B cell (primary cell): Measurements from ENCODE around the gene HPGD. TPM values are rescaled to one million over a fixed set of nuclear protein-coding genes. Genes with fewer than 3 reads are reported as not detected.

Experiments
- ATAC-seq: fragments of 200-7000 bp; cut with Tn5 transposase; one replicate; pipeline ENCODE4 v1.10.0; 2021; ENCODE audit warnings: low read depth, mild to moderate bottlenecking, moderate number of reproducible peaks, moderate library complexity
- CTCF ChIA-PET: fragments of 350-600 bp; sonication (Branson Sonifier 250); formaldehyde crosslinking; loops from one replicate; lab custom pipeline; 2021; ENCODE audit warnings: antibody characterized with exemption, inconsistent platforms; lab: Charles Lee
- POLR2A ChIA-PET: fragments of 350-600 bp; sonication (Branson Sonifier 250); formaldehyde crosslinking; loops from one replicate; lab custom pipeline; 2021; ENCODE audit warnings: antibody characterized with exemption; lab: Charles Lee
- DNase-seq: peaks from one replicate; pipeline ENCODE4 v3.0.0; 2013
- H2AFZ ChIP-seq: 2 replicates; pipeline ENCODE4 v1.6.1; 2012; ENCODE audit warnings: mild to moderate bottlenecking, low read depth, low read length; ENCODE audit not compliant: insufficient read depth, poor library complexity, severe bottlenecking
- H3K27ac ChIP-seq, 2 donors: 1 replicate in 1 of 2; 2 replicates in 1 of 2; pipeline ENCODE4 v1.5.1; 2012 to 2013; ENCODE audit warnings: low read length in 2 of 2, mild to moderate bottlenecking in 2 of 2, moderate library complexity in 1 of 2
- H3K27me3 ChIP-seq, 4 experiments: fragments of 200-600 bp in 1 of 4; sonication (generic) in 1 of 4; replicated peaks in 1 of 4; 1 replicate in 2 of 4; 2 replicates in 2 of 4; pipeline versions ENCODE4 v1.6.1 to v1.7.0; 2013 to 2016; ENCODE audit warnings: low read length in 3 of 4, mild to moderate bottlenecking in 2 of 4, mixed read lengths in 1 of 4, moderate library complexity in 1 of 4; ENCODE audit not compliant: insufficient read depth in 4 of 4, control insufficient read depth in 3 of 4; ENCODE audit errors: control extremely low read depth in 1 of 4
- H3K36me3 ChIP-seq, 2 experiments: replicated peaks in 1 of 2; 1 replicate in 1 of 2; 2 replicates in 1 of 2; pipeline versions ENCODE4 v1.6.1 to v1.7.1; 2013; ENCODE audit warnings: low read length in 1 of 2; ENCODE audit not compliant: insufficient read depth in 2 of 2, control insufficient read depth in 1 of 2; ENCODE audit errors: control extremely low read depth in 1 of 2, extremely low read depth in 1 of 2
- H3K4me1 ChIP-seq, 2 donors: fragments of 200-600 bp in 1 of 2; sonication (generic) in 1 of 2; 1 replicate in 1 of 2; 2 replicates in 1 of 2; pipeline versions ENCODE4 v1.5.1 to v1.6.1; 2013 to 2017; ENCODE audit warnings: low read length in 2 of 2; ENCODE audit not compliant: control insufficient read depth in 2 of 2, insufficient read depth in 2 of 2
- H3K4me2 ChIP-seq: replicated peaks from 2 replicates; pipeline ENCODE3; 2012; ENCODE audit warnings: mild to moderate bottlenecking, low read depth, low read length; ENCODE audit not compliant: poor library complexity, severe bottlenecking
- H3K4me3 ChIP-seq, 5 experiments: fragments of 200-600 bp in 1 of 5; sonication (generic) in 1 of 5; 1 replicate in 3 of 5; 2 replicates in 2 of 5; pipeline versions ENCODE4 v1.5.1 to v1.7.0; 2011 to 2016; ENCODE audit warnings: low read length in 4 of 5, mild to moderate bottlenecking in 4 of 5, low read depth in 2 of 5, control low read depth in 1 of 5, moderate library complexity in 1 of 5; ENCODE audit not compliant: insufficient read depth in 1 of 5; ENCODE audit errors: control extremely low read depth in 1 of 5, extremely low read depth in 1 of 5
- H3K79me2 ChIP-seq: fragments of 200-600 bp; sonication (generic); one replicate; pipeline ENCODE4 v1.6.0; 2016; ENCODE audit warnings: low read length; ENCODE audit not compliant: control insufficient read depth, insufficient read depth
- H3K9ac ChIP-seq: fragments of 200-600 bp; sonication (generic); 2 replicates; pipeline ENCODE4 v1.6.1; 2017; ENCODE audit warnings: mild to moderate bottlenecking, low read length, moderate library complexity
- H3K9me3 ChIP-seq, 3 donors: one replicate each; pipeline versions ENCODE4 v1.6.1 to v1.7.1; 2013; ENCODE audit warnings: low read length in 2 of 3; ENCODE audit not compliant: control insufficient read depth in 2 of 3, insufficient read depth in 1 of 3; ENCODE audit errors: control extremely low read depth in 1 of 3
- H4K20me1 ChIP-seq: 2 replicates; pipeline ENCODE4 v1.6.0; 2012; ENCODE audit warnings: mild to moderate bottlenecking, low read length; ENCODE audit not compliant: insufficient read depth, control insufficient read depth, poor library complexity, severe bottlenecking
- H3K27ac Mint-ChIP-seq: one replicate; pipeline ENCODE4 v1.8.0; 2021; ENCODE audit warnings: mixed read lengths
- H3K27me3 Mint-ChIP-seq: one replicate; pipeline ENCODE4 v1.8.0; 2021; ENCODE audit warnings: mixed read lengths
- H3K4me1 Mint-ChIP-seq: one replicate; pipeline ENCODE4 v1.8.0; 2021; ENCODE audit warnings: mixed read lengths
- H3K4me3 Mint-ChIP-seq: one replicate; pipeline ENCODE4 v1.8.0; 2021; ENCODE audit warnings: mixed read lengths
- H3K9me3 Mint-ChIP-seq: one replicate; pipeline ENCODE4 v1.8.0; 2022; ENCODE audit warnings: mixed read lengths; ENCODE audit not compliant: insufficient read depth
- EZH2 ChIP-seq: IDR thresholded peaks from 2 replicates; pipeline ENCODE4 v1.6.1; 2012; ENCODE audit warnings: borderline replicate concordance, low read depth, mild to moderate bottlenecking, moderate library complexity, low read length; ENCODE audit not compliant: insufficient read depth, poor library complexity, severe bottlenecking
- WGBS: methylation state at CpG from one replicate; pipeline ENCODE4 v1.1.5; 2013; ENCODE audit warnings: missing lambda C conversion rate; ENCODE audit not compliant: insufficient coverage; 5-methylcytosine and 5-hydroxymethylcytosine counted together
- intact Hi-C: fragments of 100-400 bp; cut with micrococcal nuclease; formaldehyde crosslinking; loops from one replicate; pipeline ENCODE4 v1.10.0; 2022
- polyA plus RNA-seq: library from polyadenylated mRNA; depleted of rRNA; stranded (reverse); fragments of >200 nt; gene quantifications from 2 replicates; pipeline ENCODE4 v1.2.3, GENCODE V29; 2012
- total RNA-seq, 2 donors: library from RNA; stranded (reverse); fragments of 120-200 nt in 1 of 2; gene quantifications; 1 replicate in 1 of 2; 2 replicates in 1 of 2; pipeline versions ENCODE4 v1.2.3 to v1.2.4, GENCODE V29; 2013 to 2022
- TF ChIP-seq, protein P1 (sequence below): fragments of 200-600 bp; IDR thresholded peaks from one replicate; pipeline ENCODE4 v1.8.0; 2022; ENCODE audit warnings: antibody characterized with exemption, mild to moderate bottlenecking

Gene HPGD
- total and polyA plus RNA-seq, 2 donors (not counting 1 experiment from before 2014, with no cell fraction given): 0.67 TPM; not detected in 1

DNA sequence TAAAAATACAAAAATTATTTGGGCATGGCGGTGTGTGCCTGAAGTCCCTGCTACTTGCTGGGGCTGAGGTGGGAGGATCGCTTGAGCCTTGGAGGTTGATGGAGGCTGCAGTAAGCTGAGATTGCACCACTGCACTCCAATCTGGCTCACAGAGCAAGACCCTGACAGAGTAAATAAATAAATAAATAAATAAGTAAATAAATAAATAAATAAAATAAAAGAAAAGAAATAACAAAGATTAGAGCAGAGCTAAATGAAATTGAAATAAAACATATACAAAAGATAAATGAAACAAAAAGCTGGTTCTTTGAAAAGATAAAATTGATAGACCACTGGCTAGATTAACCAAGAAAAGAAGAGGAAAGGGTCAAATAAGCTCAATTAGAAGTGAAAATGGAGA, 43.1 kb downstream of the HPGD start:
- H3K27ac Mint-ChIP-seq: no peak overlapping the region
- ChIA-PET POLR2A (no interaction called here), CTCF (no interaction called here)
- no peaks in the 10 kb centered on the region for H3K9me3 Mint-ChIP-seq
- Histone ChIP-seq H3K4me3 (no peak overlapping the region), H3K27me3 (no peaks in the 10 kb centered on the region), H3K4me1 (no peaks in the 10 kb centered on the region), H4K20me1 (no peaks in the 10 kb centered on the region), H2AFZ (no peak overlapping the region), H3K27ac (no peak overlapping the region), H3K36me3 (no peaks in the 10 kb centered on the region), H3K9ac (no peak overlapping the region), H3K4me2 (no peak overlapping the region), H3K9me3 (peaks cover 0 to 2% (median 0%) of the 10 kb centered on the region in 3 donors), H3K79me2 (no peaks in the 10 kb centered on the region)
- no CpG with 5 or more reads among the region's 2 CpGs for WGBS
- no peaks in the 10 kb centered on the region for H3K27me3 Mint-ChIP-seq
- ATAC-seq: no peak
- H3K4me3 Mint-ChIP-seq: no peak overlapping the region
- TF ChIP-seq EZH2: no peak
- TF ChIP-seq, protein P1, sequence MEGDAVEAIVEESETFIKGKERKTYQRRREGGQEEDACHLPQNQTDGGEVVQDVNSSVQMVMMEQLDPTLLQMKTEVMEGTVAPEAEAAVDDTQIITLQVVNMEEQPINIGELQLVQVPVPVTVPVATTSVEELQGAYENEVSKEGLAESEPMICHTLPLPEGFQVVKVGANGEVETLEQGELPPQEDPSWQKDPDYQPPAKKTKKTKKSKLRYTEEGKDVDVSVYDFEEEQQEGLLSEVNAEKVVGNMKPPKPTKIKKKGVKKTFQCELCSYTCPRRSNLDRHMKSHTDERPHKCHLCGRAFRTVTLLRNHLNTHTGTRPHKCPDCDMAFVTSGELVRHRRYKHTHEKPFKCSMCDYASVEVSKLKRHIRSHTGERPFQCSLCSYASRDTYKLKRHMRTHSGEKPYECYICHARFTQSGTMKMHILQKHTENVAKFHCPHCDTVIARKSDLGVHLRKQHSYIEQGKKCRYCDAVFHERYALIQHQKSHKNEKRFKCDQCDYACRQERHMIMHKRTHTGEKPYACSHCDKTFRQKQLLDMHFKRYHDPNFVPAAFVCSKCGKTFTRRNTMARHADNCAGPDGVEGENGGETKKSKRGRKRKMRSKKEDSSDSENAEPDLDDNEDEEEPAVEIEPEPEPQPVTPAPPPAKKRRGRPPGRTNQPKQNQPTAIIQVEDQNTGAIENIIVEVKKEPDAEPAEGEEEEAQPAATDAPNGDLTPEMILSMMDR: no peak
- DNase-seq: no peak
- intact Hi-C loops: no loop called here
- H3K4me1 Mint-ChIP-seq: no peaks in the 10 kb centered on the region

DNA sequence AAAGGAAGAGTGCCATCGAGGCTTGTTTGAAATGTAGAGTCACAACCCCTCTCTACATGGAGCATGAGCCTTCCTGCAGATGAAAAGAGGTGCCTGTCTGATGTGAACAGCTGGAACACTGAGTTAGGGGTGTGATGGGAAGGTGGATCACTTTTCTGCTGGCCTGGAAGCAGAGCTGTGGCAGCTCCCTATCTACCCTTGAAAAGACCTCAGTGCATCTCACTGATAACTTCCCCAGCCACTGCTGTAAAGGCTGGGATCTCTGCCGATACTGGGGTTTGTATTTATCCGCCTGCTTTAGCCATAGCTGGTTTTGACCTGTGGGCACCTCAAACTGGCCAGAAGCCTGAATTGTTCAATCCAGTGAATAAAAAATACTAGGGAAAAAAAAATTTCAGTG, 46.8 kb downstream of the HPGD start:
- Mint-ChIP-seq H3K9me3 (no peaks in the 10 kb centered on the region), H3K27me3 (no peaks in the 10 kb centered on the region), H3K4me1 (no peaks in the 10 kb centered on the region), H3K27ac (no peak overlapping the region), H3K4me3 (no peak overlapping the region)
- Histone ChIP-seq H2AFZ (no peak overlapping the region), H4K20me1 (no peaks in the 10 kb centered on the region), H3K9me3 (peaks cover 0 to 2% (median 0%) of the 10 kb centered on the region in 3 donors), H3K4me1 (no peaks in the 10 kb centered on the region), H3K79me2 (no peaks in the 10 kb centered on the region), H3K9ac (no peak overlapping the region), H3K4me2 (no peak overlapping the region), H3K27me3 (no peaks in the 10 kb centered on the region), H3K27ac (no peak overlapping the region), H3K4me3 (no peak overlapping the region), H3K36me3 (no peaks in the 10 kb centered on the region)
- no peak for TF ChIP-seq EZH2
- TF ChIP-seq, protein P1: no peak
- no peak for ATAC-seq
- DNase-seq: no peak
- ChIA-PET CTCF (no interaction called here), POLR2A (no interaction called here)
- intact Hi-C loops: no loop called here
- 93% methylated on average over 2 of the region's 3 CpGs for WGBS
